ENCODE data around the gene PCED1B. TPM values are rescaled to one million over a fixed set of nuclear protein-coding genes. Genes with fewer than 3 reads are reported as not detected.
"Not testable (repeated sequence)": the region's sequence is repeated elsewhere in the genome, so short reads cannot be mapped to it uniquely, and the experiment has no call there.

The PCED1B gene
- total RNA-seq, 2 donors from 2014 or later = 6.6 to 12.3 TPM

- H3K4me1 ChIP-seq (ENCODE audit: control insufficient read depth in 1 of 2, low read depth in 2 of 2); H3K4me3 ChIP-seq; ATAC-seq (ENCODE audit: insufficient number of reproducible peaks, low FRiP score, low read depth); DNase-seq (ENCODE audit: low spot score); H3K9me3 ChIP-seq; H3K27me3 ChIP-seq (replicated peaks; ENCODE audit: insufficient read depth); H3K27ac ChIP-seq; H3K36me3 ChIP-seq: not testable (repeated sequence)
Measured at GRCh38 chr12:47058640-47059039, 20.8 kb upstream of the PCED1B start.

- no peak for TF ChIP-seq CTCF (IDR thresholded peaks at IDR 0.05)
- H3K9me3 ChIP-seq = no peaks in the 10 kb centered on the region
- peaks cover 5 to 26% of the 10 kb centered on the region in 2 donors for H3K4me1 ChIP-seq (ENCODE audit: control insufficient read depth in 1 of 2, low read depth in 2 of 2)
- no peak for ATAC-seq (ENCODE audit: insufficient number of reproducible peaks, low FRiP score, low read depth)
- H3K4me3 ChIP-seq = no peak overlapping the region
- H3K27me3 ChIP-seq (replicated peaks; ENCODE audit: insufficient read depth) = no peaks in the 10 kb centered on the region
- DNase-seq (ENCODE audit: low spot score) = no peak
- H3K36me3 ChIP-seq = no peaks in the 10 kb centered on the region
- peak overlapping the region in 1 of 2 donors; percentile 60 for H3K27ac ChIP-seq
Measured at GRCh38 chr12:47065546-47065945, 13.9 kb upstream of the PCED1B start.

- H3K4me1 ChIP-seq (ENCODE audit: control insufficient read depth in 1 of 2, low read depth in 2 of 2) = peaks cover 5 to 27% of the 10 kb centered on the region in 2 donors
- H3K27me3 ChIP-seq (replicated peaks; ENCODE audit: insufficient read depth) = no peaks in the 10 kb centered on the region
- H3K9me3 ChIP-seq = no peaks in the 10 kb centered on the region
- H3K27ac ChIP-seq = peak overlapping the region; percentile 60 to 63
- ATAC-seq (ENCODE audit: insufficient number of reproducible peaks, low FRiP score, low read depth) (peak; percentile 90), DNase-seq (ENCODE audit: low spot score) (no peak)
- TF ChIP-seq CTCF (IDR thresholded peaks at IDR 0.05) = no peak
- no peaks in the 10 kb centered on the region for H3K36me3 ChIP-seq
- peak overlapping the region; percentile 4 for H3K4me3 ChIP-seq
Measured at GRCh38 chr12:47066278-47067025, 13.0 kb upstream of the PCED1B start.

GRCh38 chr12:47067176-47067575 lies 12.2 kb upstream of the PCED1B start:
- TF ChIP-seq CTCF (IDR thresholded peaks at IDR 0.05) = no peak
- DNase-seq (ENCODE audit: low spot score) = no peak
- Histone ChIP-seq H3K36me3 (no peaks in the 10 kb centered on the region), H3K27ac (peak overlapping the region; percentile 60 to 63), H3K27me3 (replicated peaks; ENCODE audit: insufficient read depth) (no peaks in the 10 kb centered on the region), H3K4me3 (no peak overlapping the region), H3K4me1 (ENCODE audit: control insufficient read depth in 1 of 2, low read depth in 2 of 2) (peaks cover 5 to 27% of the 10 kb centered on the region in 2 donors), H3K9me3 (no peaks in the 10 kb centered on the region)
- ATAC-seq (ENCODE audit: insufficient number of reproducible peaks, low FRiP score, low read depth) = no peak

- peak overlapping the region; percentile 60 to 63 for H3K27ac ChIP-seq
- H3K27me3 ChIP-seq (replicated peaks; ENCODE audit: insufficient read depth) = no peaks in the 10 kb centered on the region
- ATAC-seq (ENCODE audit: insufficient number of reproducible peaks, low FRiP score, low read depth) (no peak), DNase-seq (ENCODE audit: low spot score) (no peak)
- peaks cover 5 to 27% of the 10 kb centered on the region in 2 donors for H3K4me1 ChIP-seq (ENCODE audit: control insufficient read depth in 1 of 2, low read depth in 2 of 2)
- H3K36me3 ChIP-seq = no peaks in the 10 kb centered on the region
- no peak overlapping the region for H3K4me3 ChIP-seq
- no peaks in the 10 kb centered on the region for H3K9me3 ChIP-seq
- no peak for TF ChIP-seq CTCF (IDR thresholded peaks at IDR 0.05)
Measured at GRCh38 chr12:47067771-47068431, 11.5 kb upstream of the PCED1B start.
